Tibial artery (tissue), 4 donors: ENCODE results near the gene ARHGAP32.
"Not testable (repeated sequence)": the region's sequence is repeated elsewhere in the genome, so short reads cannot be mapped to it uniquely, and the experiment has no call there.

Experiments used
- DNase-seq, 2 donors: peaks; one replicate each; pipeline ENCODE4 v3.0.0-alpha.2; 2019
- H3K27ac ChIP-seq, 2 donors: fragments of 200-600 bp; sonication (generic) in 1 of 2; 1 replicate in 1 of 2; 2 replicates in 1 of 2; pipeline ENCODE4 v1.5.1; 2018 to 2019; ENCODE audit warnings: mild to moderate bottlenecking in 1 of 2
- H3K27me3 ChIP-seq, 2 donors: fragments of 200-600 bp; sonication (generic) in 1 of 2; one replicate each; pipeline versions ENCODE4 v1.5.1 to v1.6.0; 2016 to 2019
- H3K36me3 ChIP-seq, 3 donors: fragments of 200-600 bp; sonication (generic) in 2 of 3; one replicate each; pipeline ENCODE4 v1.5.1; 2016 to 2019; ENCODE audit warnings: mild to moderate bottlenecking in 2 of 3
- H3K4me1 ChIP-seq, 4 donors: fragments of 200-600 bp; sonication (generic) in 2 of 4; 1 replicate in 3 of 4; 2 replicates in 1 of 4; pipeline ENCODE4 v1.5.1; 2016 to 2019
- H3K4me3 ChIP-seq, 2 donors: fragments of 200-600 bp; sonication (generic) in 1 of 2; 1 replicate in 1 of 2; 2 replicates in 1 of 2; pipeline ENCODE4 v1.5.1; 2018 to 2019; ENCODE audit warnings: mild to moderate bottlenecking in 2 of 2
- H3K9me3 ChIP-seq, 3 donors: fragments of 200-600 bp; sonication (generic) in 1 of 3; one replicate each; pipeline ENCODE4 v1.5.1; 2016 to 2019
- CTCF ChIP-seq, 2 experiments: fragments of 200-600 bp in 1 of 2; fragments of 450-650 bp in 1 of 2; IDR thresholded peaks; one replicate each; pipeline ENCODE4 v1.5.1; 2017 to 2019; ENCODE audit warnings: antibody characterized with exemption in 2 of 2, mild to moderate bottlenecking in 1 of 2, moderate library complexity in 1 of 2
- intact Hi-C: fragments of 100-400 bp; cut with DNase I; formaldehyde crosslinking; loops from one replicate; pipeline ENCODE4 v1.15.0; 2023; ENCODE audit warnings: low total_unique reads

ARHGAP32 gene

DNA sequence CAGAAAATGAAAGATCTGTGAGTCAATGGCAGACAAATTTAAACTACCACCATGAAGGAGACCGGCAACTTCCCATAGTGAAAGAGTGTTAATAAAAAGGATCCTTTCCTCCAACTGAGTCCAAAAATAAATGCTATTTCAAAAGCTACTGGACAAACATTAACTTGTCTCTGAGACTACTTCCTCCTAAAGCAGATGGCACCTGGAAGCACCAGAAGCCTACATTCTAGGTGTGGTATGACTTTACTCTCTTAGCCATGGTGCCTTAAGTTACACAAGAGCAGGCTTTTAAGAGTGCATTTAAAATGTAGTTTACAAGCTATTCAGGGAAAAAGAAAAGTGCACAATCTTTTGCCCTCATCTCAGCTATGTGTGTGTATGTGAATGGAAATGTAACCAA is 2.5 kb downstream of the ARHGAP32 start:
- no peak for TF ChIP-seq CTCF (IDR thresholded peaks at IDR 0.05)
- Histone ChIP-seq H3K27ac (no peak overlapping the region), H3K36me3 (no peaks in the 10 kb centered on the region), H3K4me3 (no peak overlapping the region), H3K9me3 (no peaks in the 10 kb centered on the region), H3K27me3 (no peaks in the 10 kb centered on the region), H3K4me1 (peaks cover 0 to 7% (median 0%) of the 10 kb centered on the region in 4 donors)
- intact Hi-C loops: no loop called here
- no peak for DNase-seq

- H3K4me3 ChIP-seq, H3K27me3 ChIP-seq, H3K9me3 ChIP-seq, intact Hi-C loops, H3K36me3 ChIP-seq, H3K4me1 ChIP-seq, DNase-seq, H3K27ac ChIP-seq: not testable (repeated sequence)
Measured at GRCh38 chr11:129185082-129185481, 7.0 kb downstream of the ARHGAP32 start.

DNA sequence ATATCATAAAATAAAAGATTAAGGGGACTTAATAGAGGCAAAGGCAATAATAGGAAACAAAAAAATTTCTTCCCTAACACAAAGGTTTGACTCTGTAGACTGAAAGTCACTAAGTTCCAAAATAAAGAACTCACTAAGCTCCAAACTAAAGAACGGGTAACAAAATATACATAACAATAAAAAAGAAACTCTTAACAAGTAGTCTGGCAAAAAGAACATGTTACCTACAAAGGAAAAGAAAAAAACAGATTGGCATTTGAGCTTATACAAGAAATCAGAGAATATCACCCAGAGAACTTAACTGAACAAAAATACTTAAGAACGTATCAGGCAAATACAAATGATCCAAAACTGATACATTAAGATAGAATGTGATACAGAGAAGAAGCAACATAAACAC is 7.5 kb downstream of the ARHGAP32 start:
- H3K4me1 ChIP-seq: no peaks in the 10 kb centered on the region
- H3K36me3 ChIP-seq: no peaks in the 10 kb centered on the region
- TF ChIP-seq CTCF (IDR thresholded peaks at IDR 0.05): no peak
- no peaks in the 10 kb centered on the region for H3K27me3 ChIP-seq
- DNase-seq: no peak
- intact Hi-C loops: no loop called here
- no peak overlapping the region for H3K4me3 ChIP-seq
- no peak overlapping the region for H3K27ac ChIP-seq
- no peaks in the 10 kb centered on the region for H3K9me3 ChIP-seq

GRCh38 chr11:129167315-129167714 is 24.8 kb downstream of the ARHGAP32 start:
- no peak for DNase-seq
- no peak overlapping the region for H3K27ac ChIP-seq

GRCh38 chr11:129163714-129164164 is 28.4 kb downstream of the ARHGAP32 start:
- H3K27ac ChIP-seq: no peak overlapping the region
- peaks cover 0 to 22% (median 0%) of the 10 kb centered on the region in 3 donors for H3K36me3 ChIP-seq
- H3K4me3 ChIP-seq: no peak overlapping the region
- H3K4me1 ChIP-seq: peaks cover 0 to 14% (median 5%) of the 10 kb centered on the region in 4 donors
- H3K27me3 ChIP-seq: no peaks in the 10 kb centered on the region
- TF ChIP-seq CTCF (IDR thresholded peaks at IDR 0.05): no peak
- no peak for DNase-seq
- H3K9me3 ChIP-seq: peaks cover 0 to 10% (median 5%) of the 10 kb centered on the region in 3 donors
- intact Hi-C loops: no loop called here

More at GRCh38 chr11:129167315-129167714, 24.8 kb downstream of the ARHGAP32 start:
- intact Hi-C loops: no loop called here
- H3K36me3 ChIP-seq: peaks cover 0 to 14% (median 0%) of the 10 kb centered on the region in 3 donors
- no peak for TF ChIP-seq CTCF (IDR thresholded peaks at IDR 0.05)
- H3K9me3 ChIP-seq: peaks cover 0 to 14% (median 5%) of the 10 kb centered on the region in 3 donors
- peaks cover 0 to 15% (median 3%) of the 10 kb centered on the region in 4 donors for H3K4me1 ChIP-seq
- no peak overlapping the region for H3K4me3 ChIP-seq
- H3K27me3 ChIP-seq: no peaks in the 10 kb centered on the region

GRCh38 chr11:129157080-129157479 is 35.0 kb downstream of the ARHGAP32 start:
- H3K4me3 ChIP-seq, H3K27ac ChIP-seq, H3K27me3 ChIP-seq, intact Hi-C loops, DNase-seq, H3K4me1 ChIP-seq: not testable (repeated sequence)
- H3K36me3 ChIP-seq: peaks cover 7 to 17% (median 13%) of the 10 kb centered on the region in 3 donors
- H3K9me3 ChIP-seq: peaks cover 0 to 27% (median 0%) of the 10 kb centered on the region in 3 donors

GRCh38 chr11:129155745-129156144 is 36.4 kb downstream of the ARHGAP32 start:
- H3K9me3 ChIP-seq: peaks cover 0 to 31% (median 0%) of the 10 kb centered on the region in 3 donors
- TF ChIP-seq CTCF (IDR thresholded peaks at IDR 0.05): no peak
- H3K4me3 ChIP-seq: no peak overlapping the region
- H3K27ac ChIP-seq: no peak overlapping the region
- no peak for DNase-seq
- intact Hi-C loops: no loop called here
- H3K27me3 ChIP-seq: no peaks in the 10 kb centered on the region
- H3K36me3 ChIP-seq: peaks cover 7 to 13% (median 11%) of the 10 kb centered on the region in 3 donors
- H3K4me1 ChIP-seq: peaks cover 0 to 7% (median 0%) of the 10 kb centered on the region in 4 donors
